ENCODE results near the gene PCLAF.
A peak's percentile ranks its signal among the peaks of the same experiment; 100 is the strongest.
"Not testable (repeated sequence)": the region's sequence is repeated elsewhere in the genome, so short reads cannot be mapped to it uniquely, and the experiment has no call there.

Gene PCLAF

GRCh38 chr15:64354688-64355344, 26.4 kb downstream of the PCLAF start:
- peaks cover 19% of the 10 kb centered on the region for H3K4me1 Mint-ChIP-seq (ENCODE audit: low read depth)
- peak overlapping the region; percentile 81 for H3K27ac Mint-ChIP-seq
- DNase-seq (ENCODE audit: low spot score): no peak
- peaks cover 5% of the 10 kb centered on the region for H3K36me3 Mint-ChIP-seq (ENCODE audit: low read depth)
- no peaks in the 10 kb centered on the region for H3K27me3 Mint-ChIP-seq (ENCODE audit: low read depth)
- H3K4me3 Mint-ChIP-seq: peak overlapping the region; percentile 85
- no peaks in the 10 kb centered on the region for H3K9me3 Mint-ChIP-seq

DNA sequence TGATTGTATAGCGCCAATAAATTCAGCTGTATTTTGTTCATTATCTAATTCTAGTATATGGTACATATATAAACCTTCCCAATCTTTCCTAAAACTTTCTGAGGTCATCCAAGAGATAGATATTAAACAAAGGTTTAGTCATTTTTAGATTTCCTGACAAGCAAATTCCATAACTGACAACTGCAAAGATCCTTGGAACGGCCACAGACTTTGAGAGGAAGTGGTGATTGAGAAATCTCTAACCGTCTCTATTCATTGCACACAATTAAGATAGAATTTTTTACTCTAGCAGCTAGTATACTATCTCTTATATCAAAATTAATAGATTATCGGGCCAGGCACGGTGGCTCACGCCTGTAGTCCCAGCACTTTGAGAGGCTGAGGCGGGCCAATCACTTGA, 30.0 kb downstream of the PCLAF start:
- Mint-ChIP-seq H3K4me1 (ENCODE audit: low read depth) (peaks cover 13% of the 10 kb centered on the region), H3K4me3 (no peak overlapping the region), H3K27ac (no peak overlapping the region), H3K27me3 (ENCODE audit: low read depth) (no peaks in the 10 kb centered on the region), H3K9me3 (no peaks in the 10 kb centered on the region), H3K36me3 (ENCODE audit: low read depth) (peaks cover 24% of the 10 kb centered on the region)
- no peak for DNase-seq (ENCODE audit: low spot score)

DNA sequence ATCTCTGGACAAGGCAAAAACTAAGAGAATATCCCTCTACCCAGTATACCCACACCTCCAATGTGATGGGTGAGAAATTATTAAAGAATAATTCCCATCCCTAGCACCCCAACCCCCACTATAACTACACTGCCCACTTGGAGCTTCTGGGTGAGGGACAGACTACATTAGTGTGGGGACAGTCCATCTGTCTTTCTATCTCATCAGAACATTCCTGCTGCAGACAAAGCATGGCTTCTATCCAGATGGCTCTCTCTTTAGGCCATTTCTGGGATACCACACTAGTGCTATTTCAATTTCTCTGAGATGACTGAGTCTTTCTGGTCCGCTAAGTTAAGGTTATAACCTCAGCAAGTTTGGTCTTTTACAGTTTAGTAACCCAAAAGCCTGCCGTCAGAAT, 31.9 kb downstream of the PCLAF start:
- Mint-ChIP-seq H3K4me3 (no peak overlapping the region), H3K27me3 (ENCODE audit: low read depth) (no peaks in the 10 kb centered on the region), H3K9me3 (no peaks in the 10 kb centered on the region), H3K36me3 (ENCODE audit: low read depth) (peaks cover 26% of the 10 kb centered on the region), H3K27ac (no peak overlapping the region), H3K4me1 (ENCODE audit: low read depth) (peaks cover 15% of the 10 kb centered on the region)
- no peak for DNase-seq (ENCODE audit: low spot score)

- Mint-ChIP-seq H3K4me1 (ENCODE audit: low read depth) (peaks cover 19% of the 10 kb centered on the region), H3K27me3 (ENCODE audit: low read depth) (no peaks in the 10 kb centered on the region), H3K4me3 (no peak overlapping the region), H3K27ac (no peak overlapping the region), H3K36me3 (ENCODE audit: low read depth) (peaks cover 27% of the 10 kb centered on the region), H3K9me3 (no peaks in the 10 kb centered on the region)
- DNase-seq (ENCODE audit: low spot score): no peak
Measured at GRCh38 chr15:64348455-64348854, 32.8 kb downstream of the PCLAF start.

DNA sequence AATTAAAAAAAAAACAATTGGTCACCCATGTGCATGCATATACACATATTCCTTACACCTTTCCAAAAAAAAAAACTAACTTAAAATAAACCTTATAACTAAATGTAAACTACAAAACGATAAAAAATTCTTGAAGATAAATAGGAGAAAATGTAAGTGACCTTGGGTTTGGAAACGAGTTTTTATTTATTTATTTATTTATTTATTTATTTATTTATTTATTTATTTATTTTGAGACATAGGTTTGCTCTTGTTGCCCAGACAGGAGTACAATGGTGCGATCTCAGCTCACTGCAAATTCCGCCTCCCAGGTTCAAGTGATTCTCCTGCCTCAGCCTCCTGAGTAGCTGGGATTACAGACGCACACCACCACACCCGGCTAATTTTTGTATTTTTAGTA, 35.0 kb downstream of the PCLAF start:
- not testable (repeated sequence) for H3K9me3 Mint-ChIP-seq; H3K27me3 Mint-ChIP-seq (ENCODE audit: low read depth); H3K4me3 Mint-ChIP-seq; H3K27ac Mint-ChIP-seq; DNase-seq (ENCODE audit: low spot score)
- H3K36me3 Mint-ChIP-seq (ENCODE audit: low read depth): peaks cover 40% of the 10 kb centered on the region
- H3K4me1 Mint-ChIP-seq (ENCODE audit: low read depth): peaks cover 34% of the 10 kb centered on the region

DNA sequence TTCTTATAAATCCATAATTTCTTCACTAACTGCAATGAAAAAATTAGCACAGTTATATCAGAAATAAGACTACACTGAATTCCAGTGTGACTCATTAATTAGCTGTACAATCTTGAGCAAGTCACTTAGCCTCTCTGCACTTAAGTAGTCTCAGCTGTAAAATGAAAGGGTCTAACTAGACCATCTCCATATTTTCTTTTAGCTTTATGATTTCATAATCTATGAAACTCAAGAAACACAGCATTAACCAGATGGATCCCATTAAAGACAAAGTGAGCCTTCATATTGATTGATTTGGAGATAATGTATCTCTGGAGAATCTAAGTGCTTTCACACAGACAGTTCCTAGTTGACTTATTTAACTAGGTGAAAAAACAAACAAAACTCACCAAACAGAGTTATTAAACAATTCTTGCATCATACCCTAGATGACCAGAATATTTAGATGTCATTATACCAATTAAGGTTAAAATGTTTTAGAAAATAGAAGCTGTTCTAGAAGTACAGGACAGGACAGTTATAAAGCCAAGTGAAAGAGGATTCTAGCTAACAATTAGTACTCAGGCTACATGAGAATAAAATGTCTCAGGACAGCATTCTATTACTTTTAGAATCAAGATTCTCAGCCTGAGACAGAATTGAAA, 36.5 kb downstream of the PCLAF start:
- H3K36me3 Mint-ChIP-seq (ENCODE audit: low read depth): peaks cover 45% of the 10 kb centered on the region
- DNase-seq (ENCODE audit: low spot score): no peak
- H3K4me3 Mint-ChIP-seq: no peak overlapping the region
- no peaks in the 10 kb centered on the region for H3K27me3 Mint-ChIP-seq (ENCODE audit: low read depth)
- peaks cover 35% of the 10 kb centered on the region for H3K4me1 Mint-ChIP-seq (ENCODE audit: low read depth)
- H3K27ac Mint-ChIP-seq: no peak overlapping the region
- no peaks in the 10 kb centered on the region for H3K9me3 Mint-ChIP-seq

DNA sequence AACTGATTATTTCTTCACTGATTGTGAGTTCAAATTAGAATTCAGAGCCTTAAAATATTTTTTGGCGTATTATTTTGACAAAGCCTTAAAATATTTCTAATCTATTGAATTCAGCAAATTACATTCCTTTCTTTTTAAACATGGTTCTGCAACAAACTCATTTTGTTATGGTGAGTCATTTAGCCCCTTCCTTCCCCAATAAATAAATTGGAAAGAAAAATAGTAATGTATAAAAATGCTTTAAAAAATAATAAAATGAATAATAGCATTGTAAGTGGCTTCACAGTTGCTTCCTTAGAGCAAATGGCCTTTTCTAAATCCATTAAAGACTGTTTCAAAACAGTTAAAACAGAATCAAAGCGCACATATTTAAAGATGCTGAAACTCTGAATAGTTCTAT, 37.4 kb downstream of the PCLAF start:
- Mint-ChIP-seq H3K4me3 (no peak overlapping the region), H3K4me1 (ENCODE audit: low read depth) (peaks cover 36% of the 10 kb centered on the region), H3K27me3 (ENCODE audit: low read depth) (no peaks in the 10 kb centered on the region), H3K27ac (no peak overlapping the region), H3K36me3 (ENCODE audit: low read depth) (peaks cover 41% of the 10 kb centered on the region), H3K9me3 (no peaks in the 10 kb centered on the region)
- DNase-seq (ENCODE audit: low spot score): no peak

- Mint-ChIP-seq H3K4me3 (peak overlapping the region; percentile 14), H3K27me3 (ENCODE audit: low read depth) (no peaks in the 10 kb centered on the region), H3K9me3 (no peaks in the 10 kb centered on the region), H3K4me1 (ENCODE audit: low read depth) (peaks cover 35% of the 10 kb centered on the region), H3K27ac (peak overlapping the region; percentile 33), H3K36me3 (ENCODE audit: low read depth) (peaks cover 37% of the 10 kb centered on the region)
- no peak for DNase-seq (ENCODE audit: low spot score)
Measured at GRCh38 chr15:64343222-64343621, 38.0 kb downstream of the PCLAF start.

- peaks cover 42% of the 10 kb centered on the region for H3K4me1 Mint-ChIP-seq (ENCODE audit: low read depth)
- H3K36me3 Mint-ChIP-seq (ENCODE audit: low read depth): peaks cover 30% of the 10 kb centered on the region
- no peaks in the 10 kb centered on the region for H3K9me3 Mint-ChIP-seq
- H3K27ac Mint-ChIP-seq: no peak overlapping the region
- H3K4me3 Mint-ChIP-seq: no peak overlapping the region
- no peaks in the 10 kb centered on the region for H3K27me3 Mint-ChIP-seq (ENCODE audit: low read depth)
- DNase-seq (ENCODE audit: low spot score): no peak
Measured at GRCh38 chr15:64341961-64342360, 39.3 kb downstream of the PCLAF start.

GRCh38 chr15:64340355-64340754, 40.9 kb downstream of the PCLAF start:
- H3K27me3 Mint-ChIP-seq (ENCODE audit: low read depth): no peaks in the 10 kb centered on the region
- H3K9me3 Mint-ChIP-seq: no peaks in the 10 kb centered on the region
- no peak for DNase-seq (ENCODE audit: low spot score)
- no peak overlapping the region for H3K4me3 Mint-ChIP-seq
- H3K36me3 Mint-ChIP-seq (ENCODE audit: low read depth): peaks cover 23% of the 10 kb centered on the region
- no peak overlapping the region for H3K27ac Mint-ChIP-seq
- peaks cover 48% of the 10 kb centered on the region for H3K4me1 Mint-ChIP-seq (ENCODE audit: low read depth)

GRCh38 chr15:64337761-64338160, 43.5 kb downstream of the PCLAF start:
- H3K27ac Mint-ChIP-seq: peak overlapping the region; percentile 2
- H3K36me3 Mint-ChIP-seq (ENCODE audit: low read depth): peaks cover 27% of the 10 kb centered on the region
- no peaks in the 10 kb centered on the region for H3K27me3 Mint-ChIP-seq (ENCODE audit: low read depth)
- no peak overlapping the region for H3K4me3 Mint-ChIP-seq
- peaks cover 46% of the 10 kb centered on the region for H3K4me1 Mint-ChIP-seq (ENCODE audit: low read depth)
- no peak for DNase-seq (ENCODE audit: low spot score)
- H3K9me3 Mint-ChIP-seq: peaks cover 5% of the 10 kb centered on the region

DNA sequence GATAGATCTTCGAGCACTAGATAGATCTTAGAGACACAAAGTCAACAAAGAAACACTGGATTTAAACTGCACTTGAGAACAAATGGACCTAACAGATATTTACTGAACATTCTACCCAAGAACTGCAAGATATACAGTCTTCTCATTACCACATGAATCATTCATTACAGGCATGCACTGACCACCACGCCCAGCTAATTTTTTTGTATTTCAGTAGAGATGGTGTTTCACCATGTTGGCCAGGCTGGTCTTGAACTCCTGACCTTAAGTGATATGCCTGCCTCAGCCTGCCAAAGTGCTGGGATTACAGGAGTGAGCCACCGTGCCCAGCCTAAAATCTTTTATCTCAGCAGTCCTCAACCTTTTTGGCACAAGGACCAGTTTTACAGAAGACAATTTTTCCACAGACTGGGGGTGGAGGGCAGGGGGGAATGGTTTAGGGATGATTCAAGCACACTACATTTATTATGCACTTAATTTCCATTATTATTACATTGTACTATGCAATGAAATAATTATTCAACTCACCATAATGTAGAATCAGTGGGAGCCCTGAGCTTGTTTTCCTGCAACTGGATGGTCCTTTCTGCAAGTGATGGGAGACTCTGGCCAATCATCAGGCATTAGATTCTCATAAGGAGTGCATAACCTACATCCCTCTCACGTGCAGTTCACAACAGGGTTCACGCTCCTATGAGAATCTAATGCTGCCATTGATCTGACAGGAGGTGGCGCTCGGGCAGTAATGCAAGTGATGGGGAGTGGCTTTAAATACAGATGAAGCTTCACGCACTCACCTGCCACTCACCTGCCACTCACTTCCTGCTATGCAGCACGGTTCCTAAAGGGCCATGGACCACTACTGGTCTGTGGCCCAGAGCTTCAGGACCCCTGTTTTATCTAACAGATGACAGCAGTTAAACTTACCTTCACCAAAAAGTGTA, 47.0 kb downstream of the PCLAF start:
- peaks cover 11% of the 10 kb centered on the region for H3K36me3 Mint-ChIP-seq (ENCODE audit: low read depth)
- peak overlapping the region; percentile 49 for H3K4me3 Mint-ChIP-seq
- peak overlapping the region; percentile 73 for H3K27ac Mint-ChIP-seq
- H3K4me1 Mint-ChIP-seq (ENCODE audit: low read depth): peaks cover 36% of the 10 kb centered on the region
- no peaks in the 10 kb centered on the region for H3K27me3 Mint-ChIP-seq (ENCODE audit: low read depth)
- peaks cover 5% of the 10 kb centered on the region for H3K9me3 Mint-ChIP-seq
- DNase-seq (ENCODE audit: low spot score): no peak

DNA sequence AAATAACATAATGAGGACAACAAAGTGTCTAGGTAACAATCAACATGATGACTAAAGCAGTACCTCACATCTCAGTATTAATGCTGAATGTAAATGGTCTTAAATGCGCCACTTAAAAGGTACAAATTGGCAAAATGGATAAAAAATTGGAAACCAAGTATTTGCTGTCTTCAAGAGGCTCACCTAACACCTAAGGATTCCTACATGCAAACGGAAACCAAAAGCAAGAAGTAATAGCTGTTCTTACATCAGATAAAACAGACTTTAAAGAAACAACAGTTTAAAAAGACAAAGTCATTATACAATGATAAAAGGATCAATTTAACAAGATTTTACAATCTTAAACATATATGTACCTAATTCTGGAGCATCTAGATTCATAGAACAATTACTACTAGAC, 47.7 kb downstream of the PCLAF start:
- H3K4me3 Mint-ChIP-seq: peak overlapping the region; percentile 49
- peaks cover 5% of the 10 kb centered on the region for H3K9me3 Mint-ChIP-seq
- H3K27ac Mint-ChIP-seq: peak overlapping the region; percentile 73
- DNase-seq (ENCODE audit: low spot score): no peak
- H3K4me1 Mint-ChIP-seq (ENCODE audit: low read depth): peaks cover 34% of the 10 kb centered on the region
- H3K36me3 Mint-ChIP-seq (ENCODE audit: low read depth): peaks cover 11% of the 10 kb centered on the region
- H3K27me3 Mint-ChIP-seq (ENCODE audit: low read depth): no peaks in the 10 kb centered on the region

DNA sequence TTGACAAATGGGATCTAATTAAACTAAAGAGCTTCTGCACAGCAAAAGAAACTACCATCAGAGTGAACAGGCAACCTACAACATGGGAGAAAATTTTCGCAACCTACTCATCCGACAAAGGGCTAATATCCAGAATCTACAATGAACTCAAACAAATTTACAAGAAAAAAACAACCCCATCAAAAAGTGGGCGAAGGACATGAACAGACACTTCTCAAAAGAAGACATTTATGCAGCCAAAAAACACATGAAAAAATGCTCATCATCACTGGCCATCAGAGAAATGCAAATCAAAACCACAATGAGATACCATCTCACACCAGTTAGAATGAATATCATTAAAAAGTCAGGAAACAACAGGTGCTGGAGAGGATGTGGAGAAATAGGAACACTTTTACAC, 49.6 kb downstream of the PCLAF start:
- H3K27me3 Mint-ChIP-seq (ENCODE audit: low read depth); H3K9me3 Mint-ChIP-seq; DNase-seq (ENCODE audit: low spot score); H3K27ac Mint-ChIP-seq; H3K4me3 Mint-ChIP-seq: not testable (repeated sequence)
- peaks cover 11% of the 10 kb centered on the region for H3K36me3 Mint-ChIP-seq (ENCODE audit: low read depth)
- H3K4me1 Mint-ChIP-seq (ENCODE audit: low read depth): peaks cover 27% of the 10 kb centered on the region
